ENCODE data around the gene TENT4A.

GRCh38 chr5:6790346-6790865 lies 77.2 kb downstream of the TENT4A start:
- TF ChIP-seq CTCF (IDR thresholded peaks at IDR 0.05 in 4 of 5, conservative IDR thresholded peaks at IDR 0.05 in 1 of 5) (no peak), POLR2A (IDR thresholded peaks at IDR 0.05) (no peak)
